ENCODE data around the gene APIP. TPM values are rescaled to one million over a fixed set of nuclear protein-coding genes. Genes with fewer than 3 reads are reported as not detected.

Gene APIP
- polyA plus RNA-seq, 1 donor (not counting 4 experiments of a cell fraction or from before 2014, with no cell fraction given) = 10.9 TPM

- H3K4me3 ChIP-seq (ENCODE audit: control insufficient read depth in 2 of 3, extremely low read depth in 1 of 3, insufficient read depth in 2 of 3, low read depth in 1 of 3, low read length in 3 of 3) = no peak overlapping the region
- H3K79me2 ChIP-seq (ENCODE audit: control insufficient read depth, insufficient read depth, low read length) = no peaks in the 10 kb centered on the region
- H2AFZ ChIP-seq (ENCODE audit: control insufficient read depth, low read length) = no peak overlapping the region
- H3K9ac ChIP-seq (ENCODE audit: control insufficient read depth, extremely low read depth, insufficient read depth, low read length) = no peak overlapping the region
- H3K36me3 ChIP-seq (ENCODE audit: control insufficient read depth in 2 of 2, extremely low read depth in 1 of 2, insufficient read depth in 2 of 2, low read length in 2 of 2) = peaks cover 0 to 2% of the 10 kb centered on the region in 2 experiments
- no peak overlapping the region for H3K4me2 ChIP-seq (ENCODE audit: control insufficient read depth, extremely low read depth, insufficient read depth, low read depth, low read length)
- H4K20me1 ChIP-seq (ENCODE audit: control insufficient read depth, extremely low read depth, insufficient read depth, low read length) = no peaks in the 10 kb centered on the region
- no peaks in the 10 kb centered on the region for H3K4me1 ChIP-seq (ENCODE audit: control insufficient read depth, extremely low read depth, insufficient read depth, low read length)
- dilution Hi-C loops (cut with MboI; ENCODE audit: extremely low pct_ligation_motif_present, low sequenced_read_pairs) = no loop called here
- TF ChIP-seq CTCF (optimal IDR thresholded peaks at IDR 0.05 in 1 of 3, IDR thresholded peaks at IDR 0.05 in 1 of 3, conservative IDR thresholded peaks at IDR 0.05 in 1 of 3; ENCODE audit: extremely low read depth in 1 of 3, insufficient read depth in 2 of 3, low read length in 3 of 3) (no peak), EZH2 (IDR thresholded peaks at IDR 0.05; ENCODE audit: low read length) (no peak)
- no peaks in the 10 kb centered on the region for H3K27me3 ChIP-seq (ENCODE audit: control insufficient read depth, extremely low read depth, insufficient read depth, low read length)
- FAIRE-seq (no peak), DNase-seq (ENCODE audit: low read depth, low spot score) (no peak)
- no peaks in the 10 kb centered on the region for H3K9me1 ChIP-seq (ENCODE audit: control insufficient read depth, extremely low read depth, insufficient read depth, low read length)
- H3K27ac ChIP-seq (ENCODE audit: control insufficient read depth, insufficient read depth, low read length) = no peak overlapping the region
- H3K9me3 ChIP-seq (ENCODE audit: control insufficient read depth, low read depth, low read length) = no peaks in the 10 kb centered on the region
These were observed 41.4 kb upstream of the APIP start for GRCh38 chr11:34957606-34958005.

GRCh38 chr11:34957206-34957605 lies 41.0 kb upstream of the APIP start:
- dilution Hi-C loops (cut with MboI; ENCODE audit: extremely low pct_ligation_motif_present, low sequenced_read_pairs) = no loop called here
- H3K27ac ChIP-seq (ENCODE audit: control insufficient read depth, insufficient read depth, low read length) = no peak overlapping the region
- H2AFZ ChIP-seq (ENCODE audit: control insufficient read depth, low read length) = no peak overlapping the region
- no peak for DNase-seq (ENCODE audit: low read depth, low spot score)
- H3K9me3 ChIP-seq (ENCODE audit: control insufficient read depth, low read depth, low read length) = no peaks in the 10 kb centered on the region
- H3K9ac ChIP-seq (ENCODE audit: control insufficient read depth, extremely low read depth, insufficient read depth, low read length) = no peak overlapping the region
- no peaks in the 10 kb centered on the region for H3K4me1 ChIP-seq (ENCODE audit: control insufficient read depth, extremely low read depth, insufficient read depth, low read length)
- no peak for FAIRE-seq
- no peaks in the 10 kb centered on the region for H3K27me3 ChIP-seq (ENCODE audit: control insufficient read depth, extremely low read depth, insufficient read depth, low read length)
- no peaks in the 10 kb centered on the region for H3K9me1 ChIP-seq (ENCODE audit: control insufficient read depth, extremely low read depth, insufficient read depth, low read length)
- peaks cover 0 to 2% of the 10 kb centered on the region in 2 experiments for H3K36me3 ChIP-seq (ENCODE audit: control insufficient read depth in 2 of 2, extremely low read depth in 1 of 2, insufficient read depth in 2 of 2, low read length in 2 of 2)
- no peaks in the 10 kb centered on the region for H3K79me2 ChIP-seq (ENCODE audit: control insufficient read depth, insufficient read depth, low read length)
- no peak overlapping the region for H3K4me3 ChIP-seq (ENCODE audit: control insufficient read depth in 2 of 3, extremely low read depth in 1 of 3, insufficient read depth in 2 of 3, low read depth in 1 of 3, low read length in 3 of 3)
- no peaks in the 10 kb centered on the region for H4K20me1 ChIP-seq (ENCODE audit: control insufficient read depth, extremely low read depth, insufficient read depth, low read length)
- H3K4me2 ChIP-seq (ENCODE audit: control insufficient read depth, extremely low read depth, insufficient read depth, low read depth, low read length) = no peak overlapping the region
- no peak for TF ChIP-seq EZH2 (IDR thresholded peaks at IDR 0.05; ENCODE audit: low read length)
- TF ChIP-seq CTCF (optimal IDR thresholded peaks at IDR 0.05 in 1 of 3, IDR thresholded peaks at IDR 0.05 in 1 of 3, conservative IDR thresholded peaks at IDR 0.05 in 1 of 3; ENCODE audit: extremely low read depth in 1 of 3, insufficient read depth in 2 of 3, low read length in 3 of 3) = no peak
